ENCODE results near the gene DYNC2I2. TPM values are rescaled to one million over a fixed set of nuclear protein-coding genes. Genes with fewer than 3 reads are reported as not detected.

DYNC2I2 gene
- total and polyA plus RNA-seq, 10 of the 15 experiments (the other 5 are each of a cell fraction or from before 2014, with no cell fraction given), result 0.89 to 118 (median 47.9) TPM

DNA sequence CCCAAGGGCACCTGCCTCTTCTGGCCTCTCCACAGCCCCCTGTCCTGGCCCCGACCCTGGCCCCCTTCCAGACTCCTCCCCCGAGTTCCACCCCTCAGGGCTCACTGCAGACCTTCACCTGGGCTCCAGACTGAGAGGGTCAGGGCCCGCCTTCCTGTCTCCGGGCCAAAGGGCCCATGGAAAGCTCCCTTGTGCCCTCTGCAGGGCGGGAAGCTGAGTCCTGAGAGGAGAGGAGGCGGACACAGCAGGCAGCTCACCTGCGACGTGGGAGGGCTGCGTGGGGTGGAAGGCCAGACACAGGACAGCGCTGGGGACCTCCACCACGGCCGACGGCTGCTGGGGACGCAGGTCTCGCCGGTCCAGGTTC is 20.6 kb downstream of the DYNC2I2 start:
- Histone ChIP-seq H3K27ac (ENCODE audit: control insufficient read depth, insufficient read depth) (no peak overlapping the region), H3K27me3 (replicated peaks in 1 of 2; ENCODE audit: control insufficient read depth in 2 of 2, insufficient read depth in 2 of 2, low read length in 1 of 2) (no peaks in the 10 kb centered on the region), H3K4me3 (no peak overlapping the region), H3K4me1 (ENCODE audit: control insufficient read depth, insufficient read depth, low read length) (no peaks in the 10 kb centered on the region), H3K9me3 (replicated peaks; ENCODE audit: control insufficient read depth, insufficient read depth, low read length) (no peaks in the 10 kb centered on the region), H3K36me3 (ENCODE audit: control insufficient read depth in 2 of 2, insufficient read depth in 2 of 2, low read length in 1 of 2) (peaks cover 0 to 16% of the 10 kb centered on the region in 2 experiments; a peak in 3 of 4 replicates), H3K9ac (ENCODE audit: control insufficient read depth, insufficient read depth, low read length) (no peak overlapping the region), H2AFZ (ENCODE audit: control insufficient read depth, low read depth, low read length) (no peak overlapping the region), H3K79me2 (ENCODE audit: control insufficient read depth, insufficient read depth, low read length) (no peaks in the 10 kb centered on the region), H3K4me2 (ENCODE audit: control insufficient read depth, insufficient read depth) (no peak overlapping the region), H4K20me1 (ENCODE audit: control insufficient read depth, insufficient read depth) (no peaks in the 10 kb centered on the region)
- in situ Hi-C loops (cut with MboI) (no loop called here), intact Hi-C loops (cut with micrococcal nuclease; ENCODE audit: unreplicated experiment) (no loop called here)
- ChIA-PET CTCF (no interaction called here), RAD21 (ENCODE audit: unreplicated experiment) (interaction anchor here (1.1 kb wide), 1 partner anchor 8 kb away, joined by 4 read pairs; no protein-coding TSS in a partner anchor), POLR2A (no interaction called here), SMC1A (ENCODE audit: uncharacterized antibody, unreplicated experiment) (interaction anchor here (1.2 kb wide), 1 partner anchor 25 kb away, joined by 3 read pairs; no protein-coding TSS in a partner anchor)
- DNase-seq (ENCODE audit: low read depth, low spot score), result no peak
- ATAC-seq, result no peak
- WGBS (ENCODE audit: insufficient coverage, insufficient replicate concordance, low lambda C conversion rate, missing lambda C conversion rate), result 78% methylated on average over 13 of the region's 16 CpGs
- FAIRE-seq, result no peak
- TF ChIP-seq RB1 (IDR thresholded peaks at IDR 0.05; ENCODE audit: borderline replicate concordance) (no peak), NBN (IDR thresholded peaks at IDR 0.05) (no peak), MYB (IDR thresholded peaks at IDR 0.05; ENCODE audit: borderline replicate concordance, low read depth, low read length) (no peak), SKIL (IDR thresholded peaks at IDR 0.05; ENCODE audit: low read depth, poor library complexity, severe bottlenecking) (no peak), RAD51 (IDR thresholded peaks at IDR 0.05) (no peak), PAX5 (IDR thresholded peaks at IDR 0.05; ENCODE audit: borderline replicate concordance, low read depth, low read length) (no peak), SMC3 (IDR thresholded peaks at IDR 0.05; ENCODE audit: borderline replicate concordance, low read length) (no peak), TAF1 (IDR thresholded peaks at IDR 0.05; ENCODE audit: borderline replicate concordance, low read depth, low read length) (no peak), GATAD2B (conservative IDR thresholded peaks at IDR 0.05; ENCODE audit: low read depth) (no peak), MTA3 (IDR thresholded peaks at IDR 0.05; ENCODE audit: borderline replicate concordance, low read length) (no peak), KLF5 (IDR thresholded peaks at IDR 0.05; ENCODE audit: partially characterized antibody) (no peak), ZBTB4 (CRISPR knock-in tag; IDR thresholded peaks at IDR 0.05) (no peak), CHD4 (IDR thresholded peaks at IDR 0.05) (no peak), BHLHE40 (IDR thresholded peaks at IDR 0.05; ENCODE audit: borderline replicate concordance in 1 of 2, low read depth in 2 of 2, low read length in 1 of 2) (no peak), SMAD1 (IDR thresholded peaks at IDR 0.05; ENCODE audit: low read depth, partially characterized antibody) (no peak)
- TF ChIP-seq, protein P1, sequence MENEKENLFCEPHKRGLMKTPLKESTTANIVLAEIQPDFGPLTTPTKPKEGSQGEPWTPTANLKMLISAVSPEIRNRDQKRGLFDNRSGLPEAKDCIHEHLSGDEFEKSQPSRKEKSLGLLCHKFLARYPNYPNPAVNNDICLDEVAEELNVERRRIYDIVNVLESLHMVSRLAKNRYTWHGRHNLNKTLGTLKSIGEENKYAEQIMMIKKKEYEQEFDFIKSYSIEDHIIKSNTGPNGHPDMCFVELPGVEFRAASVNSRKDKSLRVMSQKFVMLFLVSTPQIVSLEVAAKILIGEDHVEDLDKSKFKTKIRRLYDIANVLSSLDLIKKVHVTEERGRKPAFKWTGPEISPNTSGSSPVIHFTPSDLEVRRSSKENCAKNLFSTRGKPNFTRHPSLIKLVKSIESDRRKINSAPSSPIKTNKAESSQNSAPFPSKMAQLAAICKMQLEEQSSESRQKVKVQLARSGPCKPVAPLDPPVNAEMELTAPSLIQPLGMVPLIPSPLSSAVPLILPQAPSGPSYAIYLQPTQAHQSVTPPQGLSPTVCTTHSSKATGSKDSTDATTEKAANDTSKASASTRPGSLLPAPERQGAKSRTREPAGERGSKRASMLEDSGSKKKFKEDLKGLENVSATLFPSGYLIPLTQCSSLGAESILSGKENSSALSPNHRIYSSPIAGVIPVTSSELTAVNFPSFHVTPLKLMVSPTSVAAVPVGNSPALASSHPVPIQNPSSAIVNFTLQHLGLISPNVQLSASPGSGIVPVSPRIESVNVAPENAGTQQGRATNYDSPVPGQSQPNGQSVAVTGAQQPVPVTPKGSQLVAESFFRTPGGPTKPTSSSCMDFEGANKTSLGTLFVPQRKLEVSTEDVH (IDR thresholded peaks at IDR 0.05; ENCODE audit: low read depth, partially characterized antibody), result no peak
- TF ChIP-seq, protein P2, sequence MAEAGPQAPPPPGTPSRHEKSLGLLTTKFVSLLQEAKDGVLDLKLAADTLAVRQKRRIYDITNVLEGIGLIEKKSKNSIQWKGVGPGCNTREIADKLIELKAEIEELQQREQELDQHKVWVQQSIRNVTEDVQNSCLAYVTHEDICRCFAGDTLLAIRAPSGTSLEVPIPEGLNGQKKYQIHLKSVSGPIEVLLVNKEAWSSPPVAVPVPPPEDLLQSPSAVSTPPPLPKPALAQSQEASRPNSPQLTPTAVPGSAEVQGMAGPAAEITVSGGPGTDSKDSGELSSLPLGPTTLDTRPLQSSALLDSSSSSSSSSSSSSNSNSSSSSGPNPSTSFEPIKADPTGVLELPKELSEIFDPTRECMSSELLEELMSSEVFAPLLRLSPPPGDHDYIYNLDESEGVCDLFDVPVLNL (IDR thresholded peaks at IDR 0.05; ENCODE audit: low read depth, low read length), result no peak
- BruUV-seq (replicated peaks), result no TSS peak

Data from GM12878 (cell line).